H1 (cell line): ENCODE measurements around the gene SS18L1. TPM values are rescaled to one million over a fixed set of nuclear protein-coding genes. Genes with fewer than 3 reads are reported as not detected.

Experiments
- CTCF ChIA-PET: fragments of 300-600 bp; sonication (Branson Sonifier 250); formaldehyde crosslinking; loops from one replicate; lab custom pipeline; 2021; ENCODE audit not compliant: partially characterized antibody; lab: Charles Lee
- POLR2A ChIA-PET: fragments of 300-600 bp; sonication (Branson Sonifier 250); formaldehyde crosslinking; loops from one replicate; lab custom pipeline; 2021; ENCODE audit warnings: inconsistent platforms; ENCODE audit not compliant: partially characterized antibody; lab: Charles Lee
- DNase-seq, 2 experiments: peaks; one replicate each; pipeline versions ENCODE4 v3.0.0 to v3.0.0-alpha.2; 2010 to 2022; ENCODE audit warnings: low spot score in 2 of 2, low read depth in 1 of 2, mixed read lengths in 1 of 2
- FAIRE-seq: peaks from 2 replicates; lab custom pipeline; 2011; peaks lifted over from hg19 to GRCh38; lab: Jason Lieb, UNC
- H2AFZ ChIP-seq: 2 replicates; pipeline ENCODE4 v1.8.1; 2012; ENCODE audit warnings: low read length, inconsistent platforms
- H2AK5ac ChIP-seq: 2 replicates; pipeline ENCODE4 v1.6.1; 2013; ENCODE audit warnings: low read depth, low read length
- H2BK120ac ChIP-seq: replicated peaks from 2 replicates; pipeline ENCODE3; 2013; ENCODE audit warnings: low read depth, low read length, inconsistent platforms
- H2BK12ac ChIP-seq: 2 replicates; pipeline ENCODE4 v1.6.1; 2013; ENCODE audit warnings: low read depth, low read length
- H2BK15ac ChIP-seq: 2 replicates; pipeline ENCODE4 v1.6.1; 2013; ENCODE audit warnings: low read length
- H2BK20ac ChIP-seq: 2 replicates; pipeline ENCODE4 v1.6.1; 2013; ENCODE audit warnings: low read length
- H2BK5ac ChIP-seq: 2 replicates; pipeline ENCODE4 v1.6.1; 2013; ENCODE audit warnings: low read depth, low read length
- H3K14ac ChIP-seq: 2 replicates; pipeline ENCODE4 v1.6.1; 2013; ENCODE audit warnings: inconsistent platforms; ENCODE audit not compliant: insufficient read length
- H3K18ac ChIP-seq: 2 replicates; pipeline ENCODE4 v1.6.1; 2013; ENCODE audit warnings: low read length; ENCODE audit errors: extremely low read depth
- H3K23ac ChIP-seq: 2 replicates; pipeline ENCODE4 v1.6.1; 2013; ENCODE audit warnings: inconsistent platforms; ENCODE audit not compliant: insufficient read length
- H3K23me2 ChIP-seq: 2 replicates; pipeline ENCODE4 v1.6.1; 2013; ENCODE audit warnings: low read depth, low read length
- H3K27ac ChIP-seq: 2 replicates; pipeline ENCODE4 v1.6.1; 2011; ENCODE audit warnings: low read depth, low read length, inconsistent platforms
- H3K27me3 ChIP-seq, 4 experiments: replicated peaks in 1 of 4; 1 replicate in 1 of 4; 2 replicates in 3 of 4; pipeline versions ENCODE4 v1.6.1 to v1.8.1; 2011 to 2013; ENCODE audit warnings: low read length in 3 of 4, mild to moderate bottlenecking in 3 of 4, inconsistent platforms in 2 of 4, mixed read lengths in 2 of 4, moderate library complexity in 1 of 4; ENCODE audit not compliant: control insufficient read depth in 3 of 4, insufficient read depth in 3 of 4; ENCODE audit errors: extremely low read depth in 1 of 4
- H3K36me3 ChIP-seq, 4 experiments: 2 replicates each; pipeline versions ENCODE4 v1.6.1 to v1.8.1; 2011 to 2013; ENCODE audit warnings: mild to moderate bottlenecking in 4 of 4, low read length in 3 of 4, moderate library complexity in 2 of 4, control low read depth in 1 of 4, inconsistent platforms in 1 of 4; ENCODE audit not compliant: insufficient read depth in 4 of 4, control insufficient read depth in 2 of 4
- H3K4ac ChIP-seq: replicated peaks from 2 replicates; pipeline ENCODE3; 2013; ENCODE audit warnings: low read length, low read depth, mixed read lengths, inconsistent platforms; ENCODE audit not compliant: insufficient read length
- H3K4me1 ChIP-seq, 4 experiments: replicated peaks in 1 of 4; 1 replicate in 1 of 4; 2 replicates in 3 of 4; pipeline versions ENCODE4 v1.6.1 to v1.8.1; 2011 to 2013; ENCODE audit warnings: low read length in 3 of 4, inconsistent platforms in 2 of 4, mixed read lengths in 1 of 4; ENCODE audit not compliant: insufficient read depth in 4 of 4, control insufficient read depth in 3 of 4
- H3K4me2 ChIP-seq, 2 experiments: 2 replicates each; pipeline versions ENCODE4 v1.6.1 to v1.8.1; 2011 to 2013; ENCODE audit warnings: low read depth in 2 of 2, low read length in 2 of 2, control low read depth in 1 of 2, inconsistent platforms in 1 of 2, mild to moderate bottlenecking in 1 of 2; ENCODE audit not compliant: insufficient read depth in 1 of 2
- H3K4me3 ChIP-seq, 4 experiments: fragments of 200-600, 300-600 bp in 1 of 4; sonication (generic), shearing (Covaris generic), sonication (Bioruptor Twin) in 1 of 4; 2 replicates each; pipeline versions ENCODE4 v1.5.1 to v1.8.1; 2011 to 2016; ENCODE audit warnings: low read length in 4 of 4, low read depth in 3 of 4, control low read depth in 2 of 4, inconsistent platforms in 2 of 4, mild to moderate bottlenecking in 2 of 4, mixed read lengths in 1 of 4, moderate library complexity in 1 of 4; ENCODE audit not compliant: insufficient read depth in 2 of 4; ENCODE audit errors: extremely low read depth in 1 of 4
- H3K56ac ChIP-seq: replicated peaks from 2 replicates; pipeline ENCODE3; 2013; ENCODE audit warnings: low read depth, mild to moderate bottlenecking, mixed read lengths, low read length, inconsistent platforms; ENCODE audit not compliant: insufficient read length
- H3K79me1 ChIP-seq: 2 replicates; pipeline ENCODE4 v1.6.1; 2013; ENCODE audit warnings: low read depth, low read length, control low read depth
- H3K79me2 ChIP-seq, 2 experiments: 2 replicates each; pipeline versions ENCODE4 v1.6.1 to v1.8.1; 2012 to 2013; ENCODE audit warnings: low read length in 2 of 2, mild to moderate bottlenecking in 2 of 2, inconsistent platforms in 1 of 2; ENCODE audit not compliant: insufficient read depth in 2 of 2, control insufficient read depth in 1 of 2
- H3K9ac ChIP-seq, 4 experiments: replicated peaks in 1 of 4; 1 replicate in 1 of 4; 2 replicates in 3 of 4; pipeline versions ENCODE4 v1.6.1 to v1.8.1; 2011 to 2013; ENCODE audit warnings: low read depth in 3 of 4, low read length in 3 of 4, control low read depth in 2 of 4, mild to moderate bottlenecking in 2 of 4, moderate library complexity in 2 of 4, inconsistent platforms in 1 of 4; ENCODE audit errors: extremely low read depth in 1 of 4
- H3K9me3 ChIP-seq, 2 experiments: 2 replicates each; pipeline versions ENCODE4 v1.6.1 to v1.8.1; 2012 to 2013; ENCODE audit warnings: mild to moderate bottlenecking in 2 of 2, moderate library complexity in 2 of 2, control low read depth in 1 of 2, inconsistent platforms in 1 of 2, low read depth in 1 of 2, low read length in 1 of 2, mixed read lengths in 1 of 2; ENCODE audit not compliant: insufficient read depth in 2 of 2
- H4K20me1 ChIP-seq, 2 experiments: replicated peaks in 1 of 2; 2 replicates each; pipeline versions ENCODE3 to v1.8.1; 2011 to 2013; ENCODE audit warnings: inconsistent platforms in 2 of 2, low read length in 2 of 2, mild to moderate bottlenecking in 1 of 2; ENCODE audit not compliant: insufficient read depth in 2 of 2, control insufficient read depth in 1 of 2
- H4K5ac ChIP-seq: 2 replicates; pipeline ENCODE4 v1.6.1; 2013; ENCODE audit warnings: low read length, low read depth, mixed read lengths, inconsistent platforms; ENCODE audit not compliant: insufficient read length
- H4K8ac ChIP-seq: 2 replicates; pipeline ENCODE4 v1.8.0; 2013; ENCODE audit warnings: mild to moderate bottlenecking, moderate library complexity, low read length, inconsistent platforms; ENCODE audit not compliant: insufficient read depth; ENCODE audit errors: extremely low read depth
- H4K91ac ChIP-seq: replicated peaks from 2 replicates; pipeline ENCODE3; 2013; ENCODE audit warnings: low read length, mixed read lengths, inconsistent platforms; ENCODE audit not compliant: insufficient read length
- BACH1 ChIP-seq: IDR thresholded peaks from 2 replicates; pipeline ENCODE4 v1.6.1; 2012; ENCODE audit warnings: low read length, improper control_type of control experiment
- BRCA1 ChIP-seq: IDR thresholded peaks from 2 replicates; pipeline ENCODE4 v1.6.1; 2012; ENCODE audit warnings: low read depth, low read length, improper control_type of control experiment
- CBX5 ChIP-seq: fragments of 300-800, 300-1000 bp; sonication (generic); IDR thresholded peaks from 2 replicates; pipeline ENCODE4 v1.7.1; 2016; ENCODE audit warnings: antibody characterized with exemption, low read length, low read depth
- CREB1 ChIP-seq: IDR thresholded peaks from 2 replicates; pipeline ENCODE4 v1.6.1; 2012; ENCODE audit warnings: inconsistent platforms
- EGR1 ChIP-seq: IDR thresholded peaks from 2 replicates; pipeline ENCODE4 v1.6.1; 2011; ENCODE audit warnings: low read depth, low read length, borderline replicate concordance
- JUN ChIP-seq: IDR thresholded peaks from 2 replicates; pipeline ENCODE4 v1.6.1; 2011; ENCODE audit warnings: low read depth, mild to moderate bottlenecking, improper control_type of control experiment, low read length
- PHF8 ChIP-seq: fragments of 200-600 bp; sonication (generic); conservative IDR thresholded peaks from 2 replicates; pipeline ENCODE4 v1.7.1; 2012; ENCODE audit warnings: low read depth, mild to moderate bottlenecking, inconsistent platforms, low read length, moderate library complexity
- POLR2A ChIP-seq, 2 experiments: IDR thresholded peaks; 1 replicate in 1 of 2; 2 replicates in 1 of 2; pipeline ENCODE4 v1.6.1; 2011; ENCODE audit warnings: low read depth in 2 of 2, low read length in 2 of 2, mild to moderate bottlenecking in 2 of 2; ENCODE audit errors: control extremely low read depth in 1 of 2
- SAP30 ChIP-seq: fragments of 300-600 bp; sonication (generic); IDR thresholded peaks from 2 replicates; pipeline ENCODE4 v1.7.1; 2012; ENCODE audit warnings: low read length, moderate library complexity, mild to moderate bottlenecking, inconsistent platforms; ENCODE audit not compliant: insufficient read depth, insufficient replicate concordance
- SIX5 ChIP-seq: IDR thresholded peaks from 2 replicates; pipeline ENCODE4 v1.6.1; 2011; ENCODE audit warnings: mild to moderate bottlenecking, low read depth, low read length
- TAF1 ChIP-seq: IDR thresholded peaks from 2 replicates; pipeline ENCODE4 v1.6.1; 2011; ENCODE audit warnings: mild to moderate bottlenecking, low read depth, low read length
- TAF7 ChIP-seq: optimal IDR thresholded peaks from 2 replicates; pipeline ENCODE3; 2011; ENCODE audit warnings: low read depth, mild to moderate bottlenecking, inconsistent platforms, low read length, moderate library complexity, borderline replicate concordance
- WGBS, 2 experiments: shearing (Covaris generic) in 1 of 2; methylation state at CpG; one replicate each; pipeline versions ENCODE4 v1.1.6 to v1.1.7; 2013 to 2015; ENCODE audit warnings: low lambda C conversion rate in 2 of 2, mixed read lengths in 2 of 2, inconsistent platforms in 1 of 2, low coverage in 1 of 2, missing lambda C conversion rate in 1 of 2; ENCODE audit not compliant: insufficient replicate concordance in 2 of 2, insufficient coverage in 1 of 2, insufficient read length in 1 of 2; ENCODE audit errors: extremely low coverage in 1 of 2, missing lambda C conversion rate in 1 of 2; 5-methylcytosine and 5-hydroxymethylcytosine counted together
- polyA plus RNA-seq, 7 experiments: library from polyadenylated mRNA; depleted of rRNA in 3 of 7; stranded (reverse) in 5 of 7; unstranded in 2 of 7; fragments of >200 nt in 5 of 7; fragments of 200-250 nt in 2 of 7; gene quantifications; 1 replicate in 5 of 7; 2 replicates in 1 of 7; 4 replicates in 1 of 7; pipeline versions ENCODE4 v1.2.1 to v1.2.3, GENCODE V29; 2011 to 2013; ENCODE audit warnings: missing spikeins in 2 of 7, mixed read lengths in 2 of 7
- total RNA-seq: library from RNA; stranded (reverse); fragmentation: NEBNext Ultra II Directional; extraction: Animal tissue kit (Norgen Biotek cat#: 25700); gene quantifications from 2 replicates; pipeline ENCODE4 v1.2.1, GENCODE V29; 2021

SS18L1 gene
- total and polyA plus RNA-seq, 2 of the 8 experiments (the other 6 are each of a cell fraction or from before 2014, with no cell fraction given): 28.4 to 29.7 TPM

GRCh38 chr20:62197801-62198200, 54.2 kb downstream of the SS18L1 start:
- Histone ChIP-seq H3K4ac (no peak overlapping the region), H3K56ac (no peak overlapping the region), H2BK12ac (no peak overlapping the region), H3K23ac (no peak overlapping the region), H3K18ac (no peak overlapping the region), H3K4me1 (no peaks in the 10 kb centered on the region), H3K4me3 (no peak overlapping the region), H3K4me2 (no peak overlapping the region), H4K8ac (no peak overlapping the region), H3K14ac (no peak overlapping the region), H2BK15ac (no peak overlapping the region), H3K27me3 (no peaks in the 10 kb centered on the region), H2AK5ac (no peak overlapping the region), H2BK5ac (no peak overlapping the region), H3K9me3 (no peaks in the 10 kb centered on the region), H4K5ac (no peak overlapping the region), H4K91ac (no peak overlapping the region), H3K9ac (no peak overlapping the region), H3K79me1 (no peaks in the 10 kb centered on the region), H3K27ac (no peak overlapping the region), H3K23me2 (no peaks in the 10 kb centered on the region), H3K79me2 (no peaks in the 10 kb centered on the region), H2AFZ (no peak overlapping the region), H4K20me1 (peaks cover 0 to 2% of the 10 kb centered on the region in 2 experiments), H3K36me3 (peaks cover 0 to 23% (median 10%) of the 10 kb centered on the region in 4 experiments; a peak in 7 of 8 replicates), H2BK20ac (no peak overlapping the region), H2BK120ac (no peak overlapping the region)
- 92% methylated on average over 15 of the region's 18 CpGs; no CpG with 5 or more reads in 1 of the 2 experiments for WGBS, 2 experiments
- POLR2A ChIA-PET: no interaction called here
- no peak for FAIRE-seq
- CTCF ChIA-PET: interaction anchor here (1.3 to 2.5 kb wide), 2 partner anchors 12 to 169 kb away, joined by 3 to 9 read pairs; no protein-coding TSS in a partner anchor
- DNase-seq: no peak
- TF ChIP-seq BRCA1 (no peak), TAF7 (no peak), CBX5 (no peak), JUN (no peak), CREB1 (no peak), BACH1 (no peak), EGR1 (no peak), PHF8 (no peak), SAP30 (no peak), TAF1 (no peak), SIX5 (no peak), POLR2A (IDR thresholded peaks at IDR 0.05; ENCODE audit: control extremely low read depth in 1 of 2, low read depth in 2 of 2, low read length in 2 of 2) (no peak)
